Stimulated activated CD4-positive, alpha-beta T cell treated with anti-CD3 and anti-CD28 coated beads, TNF-alpha, amount 100 ng/mL, for 48 hours (primary cell): ENCODE measurements around the gene ANKS1B.
"Not testable (repeated sequence)": the region's sequence is repeated elsewhere in the genome, so short reads cannot be mapped to it uniquely, and the experiment has no call there.

Experiments
- DNase-seq, 3 donors: peaks; one replicate each; pipeline ENCODE4 v3.0.0-alpha.2; 2020; ENCODE audit warnings: low read depth in 3 of 3

Gene ANKS1B

DNA sequence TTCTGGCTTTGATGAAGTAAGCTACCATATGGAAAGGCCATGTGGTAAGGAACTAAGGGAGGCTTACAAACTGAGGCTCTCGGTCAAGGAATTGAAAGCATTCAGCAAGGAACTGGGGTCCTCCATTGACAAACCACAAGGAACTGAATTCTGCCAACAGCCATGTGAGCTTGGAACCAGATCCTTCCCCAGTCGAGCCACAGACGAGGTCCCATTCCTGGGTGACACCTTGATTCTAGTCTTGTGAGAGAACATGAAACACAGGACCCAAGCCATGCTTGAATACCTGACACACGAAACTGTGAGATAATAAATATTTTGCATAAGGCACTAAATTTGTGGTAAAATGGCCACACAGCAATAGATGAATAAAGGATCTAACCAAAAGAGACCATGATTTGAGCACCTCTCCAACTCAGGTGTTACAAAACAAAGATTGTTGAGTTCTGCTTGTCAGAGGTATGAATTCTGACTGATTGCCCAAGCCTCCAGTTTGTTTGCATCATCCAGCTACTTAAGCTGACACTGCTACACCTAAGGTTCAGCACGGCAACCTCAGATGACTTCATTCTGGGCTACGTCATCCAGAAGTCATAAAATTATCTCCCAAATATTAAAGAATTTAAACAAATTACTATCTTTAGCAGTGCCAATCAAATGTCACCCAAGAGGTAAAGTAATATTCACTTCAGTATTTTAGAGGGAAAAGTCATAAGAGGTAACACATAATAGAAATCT is 277.8 kb downstream of the ANKS1B start:
- DNase-seq = no peak

- DNase-seq = no peak
These were observed 280.3 kb downstream of the ANKS1B start for GRCh38 chr12:99704458-99704857.

GRCh38 chr12:99704036-99704435 is 280.7 kb downstream of the ANKS1B start:
- DNase-seq = no peak

DNA sequence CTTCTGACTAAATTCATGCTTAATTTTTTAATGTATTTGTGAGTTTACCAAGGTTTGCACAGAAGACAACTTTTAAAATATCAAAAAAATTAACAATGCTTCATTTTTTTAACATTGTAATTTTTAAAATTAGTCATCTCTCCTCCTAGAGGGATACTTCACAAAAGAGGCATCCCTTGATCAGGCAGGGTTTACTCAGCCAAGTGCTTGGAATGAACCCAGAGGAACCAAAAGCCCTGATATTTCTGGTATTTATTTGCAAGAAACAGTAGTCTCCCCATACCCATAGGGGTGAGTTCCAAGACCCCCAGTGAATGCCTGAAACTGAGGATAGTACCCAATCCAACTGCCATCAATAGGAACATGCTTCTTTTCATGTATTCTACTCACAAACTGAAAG is 284.7 kb downstream of the ANKS1B start:
- no peak for DNase-seq

GRCh38 chr12:99695050-99695449 is 289.7 kb downstream of the ANKS1B start:
- DNase-seq = no peak

DNA sequence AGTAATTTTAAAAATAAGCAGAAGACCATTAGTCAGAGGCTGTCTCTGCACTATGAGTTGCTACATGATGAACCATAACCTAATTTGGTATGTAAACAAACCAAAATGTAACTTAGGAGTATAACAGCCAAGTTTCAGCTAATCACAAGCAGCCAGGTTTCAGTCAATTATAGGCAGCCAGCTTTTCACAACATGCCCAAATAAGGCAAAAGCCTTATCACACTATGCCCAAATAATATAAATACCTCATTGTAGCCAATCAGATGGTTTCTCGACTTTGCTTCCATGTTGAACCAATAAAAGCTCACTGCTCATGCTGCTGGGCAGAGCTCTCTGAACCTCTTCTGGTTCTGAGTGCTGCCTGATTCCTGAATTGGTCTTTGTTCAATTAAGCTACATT is 298.6 kb downstream of the ANKS1B start:
- no peak for DNase-seq

GRCh38 chr12:99680276-99680675 is 304.5 kb downstream of the ANKS1B start:
- DNase-seq = no peak

DNA sequence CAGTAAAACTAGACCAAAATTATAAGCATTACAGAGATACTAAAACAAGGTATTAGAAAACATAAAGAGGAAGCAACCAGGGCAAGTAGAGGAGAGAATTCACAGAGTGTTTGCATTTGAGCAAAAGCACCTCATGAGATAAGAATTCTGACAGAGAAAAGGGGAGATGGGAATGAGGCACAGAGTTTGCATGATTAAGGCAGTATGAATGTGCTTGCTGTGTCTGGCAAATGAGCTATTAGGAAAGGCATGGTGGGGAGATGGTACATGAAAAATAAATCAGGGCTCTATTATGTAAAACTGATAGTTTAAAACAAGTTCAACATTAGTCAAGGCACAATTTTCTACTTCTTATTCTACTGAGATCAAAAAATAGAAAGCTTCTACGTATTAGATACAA is 314.1 kb downstream of the ANKS1B start:
- no peak for DNase-seq

DNA sequence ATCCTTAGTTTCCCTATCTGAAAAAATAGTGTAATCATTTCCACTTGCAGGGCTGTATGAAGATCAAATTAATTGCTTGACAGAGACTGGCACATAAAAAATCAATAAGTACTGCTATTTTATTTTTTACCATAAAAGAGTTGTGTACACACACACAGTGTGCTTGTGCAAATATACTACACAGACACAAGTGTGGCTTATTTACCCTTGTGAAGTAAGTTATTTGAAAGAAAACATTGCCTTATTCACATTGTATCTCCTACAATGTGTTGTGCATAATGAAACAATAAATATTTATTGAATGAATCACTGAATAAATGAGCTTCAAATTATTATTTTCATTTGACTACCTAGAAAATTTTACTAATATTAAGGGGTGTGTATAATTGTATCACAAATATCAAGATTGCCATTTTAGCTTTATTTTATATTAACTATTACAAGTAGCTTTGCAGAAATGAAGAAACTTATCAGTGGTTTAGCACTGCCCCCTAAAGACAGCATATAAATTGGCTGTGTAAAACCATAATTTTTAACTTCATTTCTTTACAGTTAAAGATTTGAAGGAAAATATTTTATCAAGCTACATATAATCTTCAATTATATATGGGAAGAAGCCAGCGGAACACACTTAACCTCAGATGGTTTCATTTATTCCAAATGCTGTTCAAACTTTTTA is 325.9 kb downstream of the ANKS1B start:
- DNase-seq = no peak

DNA sequence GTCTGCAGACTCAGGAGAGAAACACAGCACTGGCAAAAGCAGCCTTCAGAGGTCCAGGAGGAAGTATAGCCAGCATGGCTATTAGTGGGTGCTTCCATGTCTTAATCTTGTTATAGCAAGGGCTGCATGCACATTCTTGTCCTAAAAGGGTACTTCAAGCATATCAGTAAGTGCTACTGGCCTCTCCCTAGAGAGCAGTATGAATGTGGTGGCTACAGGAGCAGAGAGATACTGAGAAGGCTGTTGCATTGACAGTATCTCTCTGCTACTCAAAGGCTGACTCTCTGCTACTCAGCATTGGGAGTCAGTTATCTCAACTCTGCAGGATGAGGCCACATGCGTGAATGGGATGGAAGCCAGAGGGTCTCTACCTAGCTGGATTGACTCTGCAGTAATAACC is 335.2 kb downstream of the ANKS1B start:
- no peak for DNase-seq

DNA sequence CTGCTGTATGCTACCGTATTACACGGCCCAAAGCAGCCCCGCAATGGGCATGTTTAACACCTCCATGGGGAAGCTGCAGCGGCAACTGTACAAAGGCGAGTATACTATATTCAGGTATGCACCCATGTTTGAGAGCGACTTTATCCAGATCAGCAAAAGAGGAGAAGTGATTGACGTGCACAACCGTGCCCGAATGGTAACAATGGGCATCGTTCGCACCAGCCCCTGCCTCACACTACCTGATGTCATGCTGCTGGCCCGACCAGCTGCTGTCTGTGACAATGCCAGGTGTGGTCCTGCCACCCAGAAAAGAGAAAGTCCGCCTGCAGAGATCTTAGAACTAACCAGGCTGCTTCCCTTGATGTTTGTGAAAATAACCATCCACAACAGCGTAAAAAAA is 336.6 kb downstream of the ANKS1B start:
- DNase-seq = no peak

DNA sequence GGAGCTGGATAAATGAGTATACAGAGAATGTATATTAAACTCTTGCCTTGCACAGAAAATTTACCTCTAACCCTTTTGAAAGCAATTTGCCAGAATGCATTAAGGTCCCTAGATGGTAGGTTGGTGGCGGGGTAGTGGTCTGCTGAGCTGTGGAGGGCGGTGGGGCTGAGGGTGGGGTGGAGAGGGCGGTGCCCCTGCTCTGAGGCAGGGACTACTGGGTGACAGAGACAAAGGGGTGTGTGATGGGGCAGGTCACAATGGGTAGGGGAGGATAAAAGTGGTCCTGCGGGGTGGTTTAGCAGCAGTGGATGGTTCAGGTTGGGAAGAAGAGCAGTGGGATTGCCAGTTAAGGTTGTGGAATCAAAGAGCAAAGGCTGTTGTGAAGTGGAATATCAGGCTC is 337.3 kb downstream of the ANKS1B start, which contains the start of gene GARIN6:
GARIN6 (plus strand) TSS at position 301 of the 400 bp plus-strand sequence. CDS start 422 bp downstream, outside the sequence.
- DNase-seq = no peak

GRCh38 chr12:99644629-99645028 is 340.1 kb downstream of the ANKS1B start:
- DNase-seq = no peak

GRCh38 chr12:99627459-99627858 is 357.3 kb downstream of the ANKS1B start:
- DNase-seq = no peak

GRCh38 chr12:99624591-99624990 is 360.1 kb downstream of the ANKS1B start:
- not testable (repeated sequence) for DNase-seq

- DNase-seq = no peak
These were observed 364.6 kb downstream of the ANKS1B start for GRCh38 chr12:99620159-99620479.

DNA sequence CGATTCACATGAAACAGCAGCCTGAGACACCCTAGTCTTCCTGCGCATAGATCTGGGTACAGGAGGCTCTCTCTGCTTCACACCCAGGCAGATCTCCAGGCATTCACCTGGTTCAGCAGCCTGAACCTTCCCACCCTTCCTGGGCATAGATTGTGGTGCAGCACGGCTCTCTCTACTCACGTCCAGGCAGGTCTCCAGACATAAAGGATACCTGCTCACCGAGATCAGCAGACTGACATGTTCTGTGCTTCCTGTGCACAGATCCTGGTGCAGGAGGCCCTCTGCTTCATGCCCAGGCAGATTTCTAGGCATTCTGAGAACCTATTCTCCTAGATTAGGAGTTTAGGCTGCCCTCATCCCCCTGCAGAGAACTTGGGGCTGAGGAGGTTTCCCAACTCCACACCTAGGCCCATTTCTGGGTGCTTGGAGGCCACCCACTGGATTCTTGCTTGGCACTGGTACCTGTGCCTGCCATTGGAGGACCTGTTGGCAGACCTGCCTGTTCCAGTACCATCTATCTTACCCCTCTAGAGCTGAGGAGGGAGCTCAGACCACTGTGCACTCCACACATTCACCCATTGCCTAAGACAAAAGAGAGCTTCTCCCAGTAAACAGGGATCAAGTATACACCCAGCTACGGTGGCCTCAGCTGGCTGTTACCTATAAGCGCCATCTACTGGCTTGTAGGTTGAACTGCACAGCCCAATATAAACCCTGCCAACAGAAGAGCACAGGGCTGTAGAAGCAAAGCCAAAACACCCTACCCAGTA is 365.2 kb downstream of the ANKS1B start:
- DNase-seq = no peak

GRCh38 chr12:99618657-99619056 is 366.1 kb downstream of the ANKS1B start:
- no peak for DNase-seq

DNA sequence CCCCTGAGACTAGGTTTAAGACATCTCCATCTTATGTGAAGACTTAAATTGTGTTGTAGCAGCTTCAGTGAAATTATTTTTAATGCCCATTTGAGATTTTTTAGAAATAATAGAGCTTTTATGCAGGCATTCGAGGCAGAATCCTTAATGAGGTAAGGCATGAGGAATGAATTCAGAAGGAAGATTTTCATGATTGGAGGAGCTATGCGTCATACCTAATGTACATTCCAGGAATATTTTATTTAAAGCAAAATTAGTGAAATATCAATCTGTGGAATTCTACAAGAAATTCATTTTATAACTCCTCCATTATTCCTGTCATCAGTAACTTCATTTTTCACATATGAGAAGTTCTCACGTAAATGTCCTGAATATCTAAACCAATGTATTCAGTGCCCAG is 373.1 kb downstream of the ANKS1B start:
- no peak for DNase-seq

DNA sequence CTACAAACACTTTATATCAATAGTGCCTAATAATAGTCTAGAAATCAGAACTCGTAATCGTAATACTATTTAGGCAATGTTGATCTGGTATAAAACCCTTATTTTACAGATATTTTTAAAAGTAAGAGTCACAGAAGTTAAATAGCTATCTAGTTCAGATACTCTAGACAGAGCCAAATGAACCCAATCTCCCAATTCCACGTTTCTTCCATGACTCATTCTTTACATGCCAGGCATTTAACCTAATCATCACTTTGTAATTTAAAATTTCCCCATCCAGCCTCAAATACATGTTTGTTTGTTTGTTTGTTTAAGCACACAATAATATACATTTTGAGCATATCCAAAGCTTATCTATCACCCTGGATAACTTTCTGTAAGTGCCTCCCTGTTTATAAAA is 373.6 kb downstream of the ANKS1B start:
- no peak for DNase-seq

- no peak for DNase-seq
These were observed 375.1 kb downstream of the ANKS1B start for GRCh38 chr12:99609455-99610181.

GRCh38 chr12:99600388-99600787 is 384.3 kb downstream of the ANKS1B start:
- no peak for DNase-seq
